ENCODE data around the gene GABRR3. TPM values are rescaled to one million over a fixed set of nuclear protein-coding genes. Genes with fewer than 3 reads are reported as not detected.

The GABRR3 gene
- polyA plus RNA-seq, 1 donor (not counting 4 experiments of a cell fraction or from before 2014, with no cell fraction given) = not detected

GRCh38 chr3:97952280-97952679 lies 82.8 kb downstream of the GABRR3 start:
- Histone ChIP-seq H3K9ac (ENCODE audit: control insufficient read depth, extremely low read depth, insufficient read depth, low read length) (no peak overlapping the region), H3K4me3 (ENCODE audit: control insufficient read depth in 2 of 3, extremely low read depth in 1 of 3, insufficient read depth in 2 of 3, low read depth in 1 of 3, low read length in 3 of 3) (no peak overlapping the region), H3K9me3 (ENCODE audit: control insufficient read depth, low read depth, low read length) (no peaks in the 10 kb centered on the region), H3K36me3 (ENCODE audit: control insufficient read depth in 2 of 2, extremely low read depth in 1 of 2, insufficient read depth in 2 of 2, low read length in 2 of 2) (peaks cover 22 to 36% of the 10 kb centered on the region in 2 experiments), H2AFZ (ENCODE audit: control insufficient read depth, low read length) (no peak overlapping the region), H3K27ac (ENCODE audit: control insufficient read depth, insufficient read depth, low read length) (no peak overlapping the region), H3K4me1 (ENCODE audit: control insufficient read depth, extremely low read depth, insufficient read depth, low read length) (no peaks in the 10 kb centered on the region), H3K27me3 (ENCODE audit: control insufficient read depth, extremely low read depth, insufficient read depth, low read length) (no peaks in the 10 kb centered on the region), H4K20me1 (ENCODE audit: control insufficient read depth, extremely low read depth, insufficient read depth, low read length) (no peaks in the 10 kb centered on the region), H3K79me2 (ENCODE audit: control insufficient read depth, insufficient read depth, low read length) (no peaks in the 10 kb centered on the region), H3K9me1 (ENCODE audit: control insufficient read depth, extremely low read depth, insufficient read depth, low read length) (no peaks in the 10 kb centered on the region), H3K4me2 (ENCODE audit: control insufficient read depth, extremely low read depth, insufficient read depth, low read depth, low read length) (no peak overlapping the region)
- DNase-seq (ENCODE audit: low read depth, low spot score) = no peak
- dilution Hi-C loops (cut with MboI; ENCODE audit: extremely low pct_ligation_motif_present, low sequenced_read_pairs) = no loop called here
- no peak for FAIRE-seq
- TF ChIP-seq CTCF (optimal IDR thresholded peaks at IDR 0.05 in 1 of 3, IDR thresholded peaks at IDR 0.05 in 1 of 3, conservative IDR thresholded peaks at IDR 0.05 in 1 of 3; ENCODE audit: extremely low read depth in 1 of 3, insufficient read depth in 2 of 3, low read length in 3 of 3) (no peak), EZH2 (IDR thresholded peaks at IDR 0.05; ENCODE audit: low read length) (no peak)

GRCh38 chr3:97950360-97950759 lies 84.8 kb downstream of the GABRR3 start:
- Histone ChIP-seq H3K4me1 (ENCODE audit: control insufficient read depth, extremely low read depth, insufficient read depth, low read length) (no peaks in the 10 kb centered on the region), H3K36me3 (ENCODE audit: control insufficient read depth in 2 of 2, extremely low read depth in 1 of 2, insufficient read depth in 2 of 2, low read length in 2 of 2) (peaks cover 24 to 40% of the 10 kb centered on the region in 2 experiments), H3K4me3 (ENCODE audit: control insufficient read depth in 2 of 3, extremely low read depth in 1 of 3, insufficient read depth in 2 of 3, low read depth in 1 of 3, low read length in 3 of 3) (no peak overlapping the region), H3K9me1 (ENCODE audit: control insufficient read depth, extremely low read depth, insufficient read depth, low read length) (no peaks in the 10 kb centered on the region), H3K79me2 (ENCODE audit: control insufficient read depth, insufficient read depth, low read length) (no peaks in the 10 kb centered on the region), H2AFZ (ENCODE audit: control insufficient read depth, low read length) (no peak overlapping the region), H4K20me1 (ENCODE audit: control insufficient read depth, extremely low read depth, insufficient read depth, low read length) (no peaks in the 10 kb centered on the region), H3K4me2 (ENCODE audit: control insufficient read depth, extremely low read depth, insufficient read depth, low read depth, low read length) (no peak overlapping the region), H3K27ac (ENCODE audit: control insufficient read depth, insufficient read depth, low read length) (no peak overlapping the region), H3K9ac (ENCODE audit: control insufficient read depth, extremely low read depth, insufficient read depth, low read length) (no peak overlapping the region), H3K9me3 (ENCODE audit: control insufficient read depth, low read depth, low read length) (no peaks in the 10 kb centered on the region), H3K27me3 (ENCODE audit: control insufficient read depth, extremely low read depth, insufficient read depth, low read length) (no peaks in the 10 kb centered on the region)
- dilution Hi-C loops (cut with MboI; ENCODE audit: extremely low pct_ligation_motif_present, low sequenced_read_pairs) = no loop called here
- TF ChIP-seq CTCF (optimal IDR thresholded peaks at IDR 0.05 in 1 of 3, IDR thresholded peaks at IDR 0.05 in 1 of 3, conservative IDR thresholded peaks at IDR 0.05 in 1 of 3; ENCODE audit: extremely low read depth in 1 of 3, insufficient read depth in 2 of 3, low read length in 3 of 3) = no peak
- TF ChIP-seq EZH2 (IDR thresholded peaks at IDR 0.05; ENCODE audit: low read length) = no peak
- DNase-seq (ENCODE audit: low read depth, low spot score) (no peak), FAIRE-seq (no peak)
